Renal cortex interstitium (tissue), 11 donors: Measurements from ENCODE around the gene NTN5. TPM values are rescaled to one million over a fixed set of nuclear protein-coding genes. Genes with fewer than 3 reads are reported as not detected.
A peak's percentile ranks its signal among the peaks of the same experiment; 100 is the strongest.
"Not testable (repeated sequence)": the region's sequence is repeated elsewhere in the genome, so short reads cannot be mapped to it uniquely, and the experiment has no call there.

Experiments
- DNase-seq, 11 donors: peaks; one replicate each; pipeline ENCODE4 v3.0.0-alpha.2; 2013; ENCODE audit warnings: low read depth in 9 of 11, low spot score in 4 of 11; ENCODE audit errors: extremely low read depth in 1 of 11
- polyA plus RNA-seq, 3 donors: library from polyadenylated mRNA; unstranded; fragments of 120-200 nt; gene quantifications; one replicate each; pipeline ENCODE4 v1.2.1, GENCODE V29; 2013; ENCODE audit not compliant: insufficient read length in 3 of 3

Gene NTN5
- polyA plus RNA-seq, 3 donors: 0.68 to 2.4 (median 1.5) TPM

- DNase-seq: no peak
Measured at GRCh38 chr19:48674216-48674809, 1.5 kb upstream of the NTN5 start.

GRCh38 chr19:48673436-48674100 lies 751 bp upstream of the NTN5 start:
- no peak for DNase-seq

- no peak for DNase-seq
Measured at GRCh38 chr19:48671446-48671995, 1.3 kb downstream of the NTN5 start.

- DNase-seq: no peak
Measured at GRCh38 chr19:48670699-48671445, 1.9 kb downstream of the NTN5 start.

- no peak for DNase-seq
Measured at GRCh38 chr19:48669903-48670668, 2.7 kb downstream of the NTN5 start.

GRCh38 chr19:48668761-48669160 lies 4.1 kb downstream of the NTN5 start:
- DNase-seq: no peak

GRCh38 chr19:48668332-48668731 lies 4.5 kb downstream of the NTN5 start:
- no peak for DNase-seq

- DNase-seq: no peak
Measured at GRCh38 chr19:48665786-48666185, 7.0 kb downstream of the NTN5 start.

- DNase-seq: no peak
Measured at GRCh38 chr19:48664476-48664875, 8.3 kb downstream of the NTN5 start.

GRCh38 chr19:48663667-48664066 lies 9.2 kb downstream of the NTN5 start:
- DNase-seq: no peak

GRCh38 chr19:48661711-48662090 lies 11.1 kb downstream of the NTN5 start:
- DNase-seq: no peak

- peak in 4 of 11 donors; percentile 60 to 78 (median 64) for DNase-seq
Measured at GRCh38 chr19:48660852-48661710, 11.7 kb downstream of the NTN5 start.

GRCh38 chr19:48659768-48660167 lies 13.0 kb downstream of the NTN5 start:
- DNase-seq: no peak

- DNase-seq: no peak
Measured at GRCh38 chr19:48658483-48658882, 14.3 kb downstream of the NTN5 start.

GRCh38 chr19:48657828-48658227 lies 15.0 kb downstream of the NTN5 start:
- DNase-seq: not testable (repeated sequence)

GRCh38 chr19:48656840-48657474 lies 15.9 kb downstream of the NTN5 start:
- DNase-seq: peak in 3 of 11 donors; percentile 67 to 73 (median 69)

- no peak for DNase-seq
Measured at GRCh38 chr19:48654299-48655059, 18.3 kb downstream of the NTN5 start.
